GM19023 (cell line): ENCODE results near the gene B4GALT7.
"Not testable (repeated sequence)": the region's sequence is repeated elsewhere in the genome, so short reads cannot be mapped to it uniquely, and the experiment has no call there.

ENCODE experiments used
- ATAC-seq: cut with Tn5 transposase; IDR thresholded peaks from one replicate; pipeline ENCODE4 v1.9.1; 2021; ENCODE audit warnings: mild to moderate bottlenecking, moderate library complexity; ENCODE audit not compliant: unreplicated experiment

The B4GALT7 gene

GRCh38 chr5:177599731-177600507 lies at the start of gene B4GALT7:
TSS of gene B4GALT7 (plus strand) at chr5:177600132. CDS start at chr5:177600211, 79 bp downstream.
- ATAC-seq = peak; percentile 83

GRCh38 chr5:177552839-177553455 lies 47.0 kb upstream of the B4GALT7 start:
- no peak for ATAC-seq

- peak; percentile 52 for ATAC-seq
These were observed 46.1 kb upstream of the B4GALT7 start for GRCh38 chr5:177553671-177554429.

- peak; percentile 89 for ATAC-seq
These were observed 45.3 kb upstream of the B4GALT7 start, which contains the start of gene FAM193B for GRCh38 chr5:177554474-177555111. TSS of gene FAM193B (minus strand) at chr5:177554563. CDS start at chr5:177554458, 105 bp downstream.

GRCh38 chr5:177555228-177555627 lies 44.7 kb upstream of the B4GALT7 start:
- no peak for ATAC-seq

- no peak for ATAC-seq
These were observed 44.3 kb upstream of the B4GALT7 start for GRCh38 chr5:177555665-177556064.

- ATAC-seq = no peak
These were observed 42.8 kb upstream of the B4GALT7 start for GRCh38 chr5:177557041-177557647.

- ATAC-seq = no peak
These were observed 42.1 kb upstream of the B4GALT7 start for GRCh38 chr5:177557796-177558195.

- not testable (repeated sequence) for ATAC-seq
These were observed 40.4 kb upstream of the B4GALT7 start for GRCh38 chr5:177559446-177559941.

- ATAC-seq = no peak
These were observed 34.9 kb upstream of the B4GALT7 start for GRCh38 chr5:177565046-177565445.

- no peak for ATAC-seq
These were observed 31.6 kb upstream of the B4GALT7 start for GRCh38 chr5:177568326-177568725.

GRCh38 chr5:177569894-177570293 lies 30.0 kb upstream of the B4GALT7 start:
- ATAC-seq = no peak

- ATAC-seq = no peak
These were observed 24.4 kb upstream of the B4GALT7 start for GRCh38 chr5:177575488-177575887.

- ATAC-seq = no peak
These were observed 23.8 kb upstream of the B4GALT7 start for GRCh38 chr5:177576169-177576568.

GRCh38 chr5:177578316-177578715 lies 21.6 kb upstream of the B4GALT7 start:
- no peak for ATAC-seq

- no peak for ATAC-seq
These were observed 11.5 kb upstream of the B4GALT7 start for GRCh38 chr5:177588413-177588909.

GRCh38 chr5:177590406-177590805 lies 9.5 kb upstream of the B4GALT7 start:
- ATAC-seq = no peak

GRCh38 chr5:177591690-177592009 lies 8.3 kb upstream of the B4GALT7 start:
- no peak for ATAC-seq

GRCh38 chr5:177592010-177592834 lies 7.7 kb upstream of the B4GALT7 start, which contains the start of gene TMED9:
TSS of gene TMED9 (plus strand) at chr5:177592203. CDS start at chr5:177592215, 12 bp downstream.
- ATAC-seq = peak; percentile 92
